Ecto neural progenitor cell (in vitro differentiated cells): ENCODE data around the gene STAT5B.
"Not testable (repeated sequence)": the region's sequence is repeated elsewhere in the genome, so short reads cannot be mapped to it uniquely, and the experiment has no call there.

Experiments used
- DNase-seq: peaks from one replicate; pipeline ENCODE4 v3.0.0-alpha.2; 2018; ENCODE audit warnings: low spot score

Gene STAT5B

DNA sequence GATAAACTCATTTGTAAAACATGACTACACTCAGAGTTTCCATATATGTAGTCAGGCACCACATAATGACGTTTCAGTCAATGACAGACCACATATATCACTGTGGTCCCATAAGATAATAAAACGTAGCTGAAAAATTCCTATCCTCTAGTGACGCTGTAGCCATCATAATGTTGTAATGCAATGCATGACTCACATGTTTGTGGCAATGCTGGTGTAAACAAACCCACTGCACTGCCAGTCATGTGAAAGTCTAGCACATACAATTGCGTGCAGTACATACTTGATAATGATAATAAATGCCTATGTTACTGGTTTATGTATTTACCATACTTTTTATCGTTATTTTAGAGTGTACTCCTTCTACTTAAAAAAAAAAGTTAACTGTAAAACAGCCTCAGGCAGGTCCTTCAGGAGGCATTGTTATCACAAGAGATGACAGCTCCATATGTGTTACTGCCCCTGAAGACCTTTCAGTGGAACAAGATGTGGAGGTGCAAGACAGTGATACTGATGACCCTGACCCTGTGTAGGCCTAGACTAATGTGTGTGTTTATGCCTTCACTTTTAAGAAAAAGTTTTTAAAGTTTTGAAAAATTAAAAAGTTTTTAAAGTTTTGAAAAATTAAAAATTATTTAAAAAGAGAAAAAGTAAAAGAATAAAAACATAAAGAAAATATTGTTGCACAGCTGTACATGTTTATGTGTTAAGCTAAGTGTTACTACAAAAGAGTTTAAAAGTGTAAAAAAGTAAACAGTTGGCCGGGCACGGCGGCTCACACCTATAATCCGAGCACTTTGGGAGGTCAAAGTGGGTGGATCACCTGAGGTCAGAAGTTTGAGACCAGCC, 9.0 kb downstream of the STAT5B start:
- no peak for DNase-seq

DNA sequence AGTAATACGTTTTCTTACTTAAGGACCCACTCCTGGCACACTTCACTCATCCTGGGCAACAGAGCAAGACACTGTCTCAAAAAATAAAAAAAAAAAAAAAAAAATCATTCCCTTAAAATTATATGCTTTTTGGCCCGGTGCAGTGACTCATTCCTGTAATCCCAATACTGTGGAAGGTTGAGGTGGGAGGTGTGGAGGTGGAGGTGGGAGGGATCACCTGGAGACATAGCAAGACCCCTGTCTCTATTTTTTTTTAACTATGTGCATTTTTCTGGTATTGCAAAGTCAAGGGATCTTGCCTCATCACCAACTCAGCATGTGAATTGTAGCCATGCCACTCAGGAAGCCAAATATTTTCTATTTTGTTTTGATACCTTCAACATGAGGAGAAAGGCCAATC, 9.7 kb downstream of the STAT5B start:
- DNase-seq: no peak

DNA sequence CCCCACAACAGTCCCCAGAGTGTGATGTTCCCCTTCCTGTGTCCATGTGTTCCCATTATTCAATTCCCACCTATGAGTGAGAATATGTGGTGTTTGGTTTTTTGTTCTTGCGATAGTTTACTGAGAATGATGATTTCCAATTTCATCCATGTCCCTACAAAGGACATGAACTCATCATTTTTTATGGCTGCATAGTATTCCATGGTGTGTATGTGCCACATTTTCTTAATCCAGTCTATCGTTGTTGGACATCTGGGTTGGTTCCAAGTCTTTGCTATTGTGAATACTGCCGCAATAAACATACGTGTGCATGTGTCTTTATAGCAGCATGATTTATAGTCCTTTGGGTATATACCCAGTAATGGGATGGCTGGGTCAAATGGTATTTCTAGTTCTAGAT, 11.8 kb downstream of the STAT5B start:
- not testable (repeated sequence) for DNase-seq

DNA sequence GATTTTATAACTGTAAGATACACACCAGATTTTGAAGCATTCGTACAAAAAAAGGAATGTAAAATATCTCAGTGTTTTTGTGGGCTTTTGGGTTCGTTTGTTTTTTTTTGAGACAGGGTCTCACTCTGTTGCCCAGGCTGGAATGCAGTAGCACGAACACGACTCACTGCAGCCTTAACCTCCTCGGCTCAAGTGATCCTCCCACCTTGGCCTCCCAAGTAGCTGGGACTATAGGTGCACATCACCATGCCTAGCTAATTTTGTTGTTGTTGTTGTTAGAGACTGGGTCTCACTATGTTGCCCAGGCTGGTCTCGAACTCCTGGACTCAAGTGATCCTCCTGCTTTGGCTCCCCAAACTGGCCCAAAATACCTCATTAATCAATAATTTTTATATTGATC, 15.9 kb downstream of the STAT5B start:
- no peak for DNase-seq

DNA sequence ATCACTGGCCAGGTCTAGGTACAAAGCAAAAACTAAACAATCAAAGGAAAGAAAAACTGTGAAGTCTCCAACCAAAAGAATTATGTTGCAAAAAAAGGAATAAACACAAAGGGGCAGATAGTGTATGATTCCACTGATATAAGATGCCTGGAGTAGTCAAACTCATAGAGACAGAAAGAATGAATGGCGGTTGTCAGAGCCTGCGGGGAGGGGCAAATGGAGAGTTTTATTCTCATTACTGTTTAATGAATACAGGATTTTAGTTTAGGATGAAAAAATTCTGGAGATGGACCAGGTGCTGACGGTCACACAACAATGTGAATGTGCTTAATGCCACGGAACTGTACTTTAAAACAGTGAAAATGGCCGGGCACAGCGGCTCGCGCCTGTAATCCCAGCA, 20.7 kb downstream of the STAT5B start:
- DNase-seq: no peak

DNA sequence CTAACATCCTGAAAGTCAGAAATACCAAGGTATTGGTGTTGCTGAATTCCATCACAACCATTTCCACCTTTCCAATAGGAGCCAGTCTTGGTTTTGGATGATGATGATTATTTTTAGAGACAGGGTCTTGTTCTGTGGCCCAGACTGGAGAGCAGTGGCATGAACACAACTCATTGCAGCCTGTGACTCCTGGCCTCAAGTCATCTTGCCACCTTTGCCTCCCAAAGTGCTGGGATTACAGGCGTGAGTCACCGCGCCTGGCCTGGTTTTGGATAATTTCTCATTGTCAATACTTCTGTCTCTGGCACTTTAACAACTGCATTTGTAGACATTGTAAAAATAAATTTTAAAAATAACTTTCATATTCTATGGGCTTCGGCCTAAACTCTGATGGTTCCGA, 22.6 kb downstream of the STAT5B start:
- no peak for DNase-seq

DNA sequence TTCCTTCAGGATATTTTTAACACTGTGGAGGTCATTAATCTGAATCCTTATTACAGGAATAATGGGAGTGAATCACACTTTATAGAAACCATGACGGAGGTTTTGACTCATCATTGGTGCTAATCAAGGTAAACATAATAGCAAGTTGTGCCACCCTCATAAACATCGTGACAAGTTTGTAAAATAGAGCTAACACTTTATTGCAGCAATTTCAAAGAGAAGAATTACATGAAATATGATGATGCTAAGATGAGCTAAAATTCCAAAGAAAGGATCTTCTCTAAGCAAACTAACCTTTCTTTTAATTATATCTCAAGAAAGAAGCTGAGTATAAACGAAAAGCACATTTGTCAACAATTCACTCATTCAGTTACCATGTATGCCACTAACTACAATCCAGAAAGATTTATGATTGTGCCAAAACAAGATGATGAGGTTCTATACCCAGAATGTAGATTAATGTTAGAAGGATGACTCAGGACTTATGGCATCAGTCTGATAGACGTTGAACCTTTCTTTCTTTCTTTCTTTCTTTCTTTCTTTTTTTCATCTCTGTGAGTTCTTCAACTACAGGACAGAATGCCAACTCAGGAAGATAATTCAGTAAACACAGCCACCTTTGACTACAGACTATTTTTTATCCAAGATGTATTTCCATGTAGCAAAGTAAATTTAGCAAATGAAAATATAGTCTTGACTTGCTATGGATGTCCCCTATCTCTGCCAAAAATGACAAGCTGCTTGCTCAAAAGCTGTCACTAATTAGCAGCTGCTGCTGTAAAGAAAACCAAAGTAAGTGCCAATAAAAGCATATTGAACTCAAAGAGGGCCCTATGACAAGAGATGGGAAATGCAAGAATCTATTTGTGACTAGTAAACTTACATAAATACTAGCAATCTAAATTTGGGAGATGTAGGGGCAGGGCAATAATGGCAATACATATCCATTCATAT, 23.3 kb downstream of the STAT5B start:
- no peak for DNase-seq

DNA sequence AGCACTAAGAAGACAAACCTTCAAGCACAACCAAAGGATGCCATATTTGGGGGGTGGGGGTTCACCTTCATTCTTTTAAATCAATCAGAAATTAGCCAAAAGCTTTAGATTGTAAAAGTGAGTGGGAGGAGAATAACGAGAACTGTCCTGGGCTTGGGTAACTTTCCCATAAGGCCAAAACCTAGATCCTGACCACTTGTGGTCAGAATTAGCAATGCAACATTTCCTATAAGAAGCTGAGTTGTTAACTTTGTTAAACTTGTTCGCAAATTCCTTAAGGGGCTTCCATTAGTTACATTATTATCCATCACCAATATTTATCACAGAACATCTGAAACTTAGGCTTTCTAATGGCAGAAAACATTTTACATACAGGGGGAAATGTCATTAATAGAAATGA, 25.1 kb downstream of the STAT5B start:
- DNase-seq: no peak

DNA sequence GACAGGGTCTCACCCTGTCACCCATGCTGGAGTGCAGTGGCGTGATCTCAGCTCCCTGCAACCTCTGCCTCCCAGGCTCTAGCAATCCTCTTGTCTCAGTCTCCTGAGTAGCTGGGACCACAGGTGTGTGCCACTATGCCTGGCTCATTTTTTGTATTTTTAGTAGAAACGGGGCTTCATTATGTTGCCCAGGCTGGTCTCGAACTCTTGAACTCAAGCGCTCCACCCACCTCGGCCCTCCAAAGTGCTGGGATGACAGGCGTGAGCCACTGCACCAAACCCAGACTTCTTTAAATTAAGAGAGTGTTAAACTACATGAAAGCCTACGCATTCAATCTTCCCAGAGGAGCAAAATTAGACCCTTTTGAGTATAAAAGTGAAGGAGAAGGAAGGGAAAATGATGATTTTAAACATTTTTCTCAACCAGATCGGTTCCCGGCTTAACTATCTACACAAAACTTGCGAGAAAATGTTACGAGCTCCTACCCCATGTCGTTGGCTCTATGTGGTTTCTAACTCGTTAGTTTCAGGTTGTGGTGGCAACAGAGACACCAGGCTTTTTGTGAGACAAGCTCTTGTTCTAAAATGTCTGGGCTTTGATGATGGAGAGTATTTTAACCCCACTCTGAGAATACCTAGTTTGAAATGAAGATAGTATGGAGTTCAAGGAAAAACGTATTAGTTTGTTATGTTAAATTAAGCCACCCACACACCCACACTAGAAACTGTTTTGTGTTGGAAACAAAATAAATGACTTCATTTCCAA, 26.3 kb downstream of the STAT5B start:
- no peak for DNase-seq

DNA sequence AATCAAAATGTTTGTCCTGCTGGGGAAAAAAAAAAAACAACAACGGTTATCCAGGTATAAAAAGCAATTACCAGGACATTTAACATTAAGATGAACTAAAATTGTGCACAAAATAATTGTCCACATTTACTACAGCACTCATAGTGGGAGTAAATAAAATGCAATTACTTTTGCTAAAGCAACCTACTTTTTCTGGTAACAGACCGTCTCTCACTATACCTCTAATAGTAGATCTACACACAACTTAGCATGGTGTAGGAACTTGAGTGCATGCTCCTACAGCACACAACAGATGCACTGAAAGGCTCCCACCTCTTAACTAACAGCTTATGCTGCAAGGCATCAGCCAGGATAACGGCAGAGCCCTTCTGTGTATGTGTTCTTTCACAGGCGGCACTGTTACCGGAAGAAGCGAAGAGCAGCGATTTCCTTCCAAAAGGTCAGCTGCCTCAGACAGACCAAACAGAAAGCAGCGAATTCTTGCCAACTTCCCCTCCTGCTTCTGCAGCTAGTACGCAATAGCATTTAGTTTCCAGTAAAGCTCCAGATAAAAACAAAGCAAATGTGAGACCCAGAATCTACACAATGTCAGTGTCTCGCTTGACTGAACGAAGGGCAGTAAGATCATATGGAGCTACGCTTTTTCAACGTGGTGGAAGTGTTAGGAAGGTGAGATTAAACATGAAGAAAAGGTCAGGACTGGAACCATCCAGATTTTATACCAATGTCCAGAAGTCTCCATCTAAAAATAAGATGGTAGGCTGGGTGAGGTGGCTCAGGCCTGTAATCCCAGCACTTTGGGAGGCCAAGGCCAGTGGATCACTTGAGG, 27.6 kb downstream of the STAT5B start:
- DNase-seq: no peak

DNA sequence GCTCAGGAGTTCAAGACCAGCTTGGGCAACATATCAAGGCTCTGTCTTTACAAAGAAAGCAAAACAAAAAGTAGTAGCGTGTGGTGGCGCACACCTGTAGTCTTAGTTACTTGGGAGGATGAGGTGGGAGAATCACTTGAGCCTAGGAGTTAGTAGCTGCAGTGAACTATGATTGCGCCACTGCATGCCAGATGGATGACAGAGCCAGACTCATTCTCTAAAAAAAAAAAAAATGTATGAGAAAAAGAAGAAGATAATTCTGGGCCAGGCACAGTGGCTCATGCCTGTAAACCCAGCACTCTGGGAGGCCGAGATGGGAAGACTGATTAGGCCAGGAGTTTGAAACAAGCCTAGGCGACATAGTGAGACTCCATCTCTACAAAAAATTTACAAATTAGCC, 28.5 kb downstream of the STAT5B start:
- DNase-seq: no peak

DNA sequence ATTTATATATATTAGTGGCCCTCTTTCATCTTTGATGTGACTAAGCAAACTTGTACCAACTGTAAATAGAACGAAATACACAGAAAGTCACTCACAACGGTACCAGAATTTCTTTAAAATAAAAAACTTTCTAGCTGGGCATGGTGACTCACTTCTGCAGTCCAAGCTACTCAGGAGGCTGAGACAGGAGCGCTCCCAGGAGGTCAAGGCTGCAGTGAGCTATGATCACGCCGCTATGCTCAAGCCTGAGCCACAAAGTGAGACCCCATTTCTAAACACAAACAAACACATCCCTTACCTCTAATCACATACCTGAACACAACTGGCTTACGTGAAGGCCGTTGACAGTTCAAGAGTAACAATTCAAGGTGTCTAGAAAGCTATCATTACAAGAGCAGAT, 29.7 kb downstream of the STAT5B start:
- DNase-seq: no peak

DNA sequence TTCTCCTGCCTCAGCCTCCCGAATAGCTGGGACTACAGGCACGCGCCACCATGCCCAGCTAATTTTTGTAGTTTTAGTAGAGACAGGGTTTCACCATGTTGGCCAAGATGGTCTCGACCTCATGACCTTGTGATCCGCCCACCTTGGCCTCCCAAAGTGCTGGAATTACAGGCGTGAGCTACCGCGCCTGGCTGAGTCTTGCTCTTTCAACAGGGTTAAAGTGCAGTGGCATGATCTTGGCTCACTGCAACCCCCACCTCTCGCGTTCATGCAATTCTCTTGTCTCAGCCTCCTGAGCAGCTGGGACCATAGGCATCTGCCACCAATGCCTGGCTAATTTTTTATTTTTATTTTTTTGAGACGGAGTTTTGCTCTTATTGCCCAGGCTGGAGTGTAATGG, 31.0 kb downstream of the STAT5B start:
- not testable (repeated sequence) for DNase-seq

DNA sequence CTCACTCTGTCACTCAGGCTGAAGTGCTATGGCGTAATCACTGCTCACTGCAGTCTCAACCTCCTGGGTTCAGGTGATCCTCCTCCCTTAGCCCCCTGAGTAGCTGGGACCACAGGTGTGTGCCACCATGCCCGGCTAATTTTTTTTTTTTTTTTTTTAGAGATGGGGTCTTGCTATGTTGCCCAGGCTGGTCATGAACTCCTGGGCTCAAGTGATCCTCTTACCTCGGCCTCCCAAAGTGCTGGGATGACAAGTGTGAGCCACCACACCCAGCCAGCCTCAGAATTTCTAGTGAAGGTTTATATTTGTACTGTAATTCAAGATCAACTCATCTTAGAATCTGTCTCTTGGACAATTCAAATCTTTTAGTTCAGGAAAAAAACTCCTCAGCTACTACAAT, 32.1 kb downstream of the STAT5B start:
- not testable (repeated sequence) for DNase-seq

DNA sequence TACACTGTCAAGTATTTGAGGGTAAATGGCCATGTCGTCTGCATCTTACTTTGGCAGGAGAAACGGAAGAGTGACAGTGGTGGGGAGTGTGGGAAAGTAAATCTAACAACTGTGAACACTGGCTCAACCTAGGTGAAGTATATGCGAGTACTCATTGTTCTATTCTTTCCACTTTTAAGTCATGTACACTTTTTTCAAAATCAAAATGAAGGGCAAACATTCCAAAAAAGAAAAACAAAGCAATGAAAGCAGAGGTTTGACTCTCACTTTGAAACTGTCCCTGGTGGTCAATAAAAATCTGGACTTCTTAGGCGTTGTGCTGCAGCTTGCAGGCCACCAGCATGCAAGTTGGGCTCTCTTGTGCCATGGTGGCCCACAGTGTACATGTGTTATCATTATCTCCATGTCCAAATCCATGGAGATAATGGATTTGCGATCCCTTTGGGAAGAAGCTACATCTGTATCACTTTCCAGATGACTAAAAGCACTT, 32.7 kb downstream of the STAT5B start:
- DNase-seq: no peak

DNA sequence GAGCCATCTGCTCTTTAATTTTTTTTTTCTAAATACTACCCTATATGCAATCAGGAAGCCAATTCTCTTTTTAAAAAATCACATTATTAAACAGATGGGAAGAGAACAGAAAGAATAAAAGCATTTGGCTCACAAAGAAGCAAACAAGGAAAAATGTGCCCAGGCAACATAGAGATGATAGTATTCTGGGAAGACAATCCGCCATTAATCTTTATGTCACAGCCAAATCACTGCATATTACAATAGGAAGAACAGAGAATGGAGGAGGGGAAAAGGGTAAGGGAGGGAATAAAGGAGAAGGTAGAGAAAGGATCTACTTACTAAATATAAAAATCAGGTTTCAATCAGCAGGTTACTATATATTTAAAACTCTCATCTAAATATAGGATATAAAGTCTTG, 34.3 kb downstream of the STAT5B start:
- no peak for DNase-seq

DNA sequence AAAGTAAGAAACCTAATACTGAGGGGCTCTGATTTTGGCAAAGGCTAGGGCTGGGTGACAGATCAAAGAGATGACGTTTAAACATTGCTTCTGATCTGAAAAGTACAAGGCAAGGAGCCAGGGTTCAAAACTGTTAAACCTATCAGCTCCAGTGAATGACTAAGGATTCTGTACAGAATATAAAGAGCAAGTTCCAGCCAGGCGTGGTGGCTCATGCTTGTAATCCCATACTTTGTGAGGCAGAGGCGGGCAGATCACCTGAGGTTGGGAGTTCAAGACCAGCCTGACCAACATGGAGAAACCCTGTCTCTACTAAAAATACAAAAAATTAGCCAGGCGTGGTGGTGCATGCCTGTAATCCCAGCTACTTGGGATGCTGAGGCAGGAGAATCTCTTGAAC, 35.3 kb downstream of the STAT5B start:
- not testable (repeated sequence) for DNase-seq

DNA sequence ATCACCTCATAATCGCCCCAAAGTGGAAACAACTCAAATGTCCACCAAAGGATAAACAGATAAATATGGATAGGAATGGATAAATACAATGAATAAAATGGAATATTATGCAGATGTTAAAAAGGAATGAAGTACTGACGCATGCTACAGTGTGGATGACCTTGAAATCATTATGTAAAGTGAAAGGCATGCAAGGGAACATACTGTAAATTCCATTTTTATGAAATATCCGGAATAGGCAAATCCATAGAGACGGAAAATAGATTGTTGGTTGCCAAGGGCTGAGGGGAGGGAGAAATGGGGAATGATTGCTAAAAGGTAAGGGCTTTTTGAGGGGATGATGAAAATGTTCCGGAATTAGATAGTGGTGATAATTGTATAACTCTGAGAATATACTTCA, 36.0 kb downstream of the STAT5B start:
- DNase-seq: no peak

DNA sequence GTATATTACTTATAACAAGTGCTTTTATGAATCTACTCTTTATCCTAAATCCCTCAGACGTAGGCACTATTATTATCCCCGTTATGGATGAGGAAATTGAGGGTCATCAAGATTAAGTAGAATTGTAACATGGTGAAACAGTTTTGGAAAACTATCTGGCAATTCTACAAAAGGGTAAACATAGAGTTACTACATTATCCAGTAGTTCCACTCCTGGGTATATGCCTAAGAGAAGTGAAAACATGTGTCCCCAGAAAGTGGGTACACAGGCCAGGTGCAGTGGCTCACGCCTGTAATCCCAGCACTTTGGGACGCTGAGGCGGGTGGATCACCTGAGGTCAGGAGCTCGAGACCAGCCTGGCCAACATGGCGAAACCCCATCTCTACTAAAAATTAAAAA, 36.6 kb downstream of the STAT5B start:
- not testable (repeated sequence) for DNase-seq

DNA sequence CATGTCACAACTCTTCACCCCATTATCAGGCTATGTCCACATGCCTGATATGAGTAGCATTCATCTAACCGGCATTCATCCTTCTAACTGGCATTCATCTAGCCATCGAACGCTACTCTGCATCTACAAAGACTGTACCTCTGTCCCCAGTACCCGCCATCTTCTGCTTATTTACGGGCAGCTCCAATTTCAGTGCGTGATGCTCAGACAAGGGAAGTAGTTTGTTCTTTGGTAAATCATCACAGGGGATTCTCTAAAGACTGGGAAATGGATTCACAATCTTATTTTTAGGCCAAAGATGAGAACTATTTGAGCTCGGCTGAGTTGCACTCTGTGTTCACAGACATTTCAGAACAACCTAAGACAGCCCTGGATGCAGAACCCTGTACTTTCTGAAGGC, 39.4 kb downstream of the STAT5B start:
- no peak for DNase-seq

DNA sequence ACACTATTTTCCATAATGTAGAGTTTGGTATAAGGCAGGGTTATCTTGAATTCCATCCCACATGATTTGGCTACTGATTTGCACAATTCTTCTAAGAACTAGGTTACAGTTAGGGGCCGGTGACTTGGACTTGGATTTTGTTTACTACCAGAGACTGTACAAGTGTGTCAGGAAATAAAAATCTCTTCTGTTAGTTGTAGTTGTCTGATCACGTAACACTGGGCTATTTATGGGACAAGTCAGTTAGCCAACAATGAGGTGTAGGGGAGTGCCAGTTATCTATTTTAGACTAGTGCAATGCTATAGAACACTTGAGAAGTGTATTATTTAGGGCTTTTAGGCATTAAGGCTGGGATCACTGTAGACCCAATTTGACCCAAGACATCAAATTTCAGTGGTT, 42.2 kb downstream of the STAT5B start:
- DNase-seq: no peak
